ENCODE results near the gene THOC6. TPM values are rescaled to one million over a fixed set of nuclear protein-coding genes. Genes with fewer than 3 reads are reported as not detected.
A peak's percentile ranks its signal among the peaks of the same experiment; 100 is the strongest.

THOC6 gene
- total RNA-seq, 1 experiment from 2014 or later, result 76.5 TPM

GRCh38 chr16:3047387-3047720 lies 23.5 kb downstream of the THOC6 start:
- Mint-ChIP-seq H3K4me3 (peak overlapping the region; percentile 78), H3K27me3 (ENCODE audit: low read depth) (peaks cover 33% of the 10 kb centered on the region), H3K9me3 (0 out of 2 replicates have a peak, but pooled peaks cover 4% of the 10 kb centered on the region), H3K36me3 (peaks cover 10% of the 10 kb centered on the region), H3K27ac (no peak overlapping the region), H3K4me1 (peaks cover 17% of the 10 kb centered on the region)
- peak; percentile 19 for ATAC-seq
- DNase-seq (ENCODE audit: low spot score), result no peak
- CTCF ChIA-PET, result interaction anchor here (0.8 to 5.8 kb wide), 12 partner anchors 8 to 84 kb away, joined by 3 to 86 read pairs (median 5); partner anchors contain the start of gene TNFRSF12A
- peak; percentile 62; the same call in 1 of the 2 replicates for TF ChIP-seq E2F4 (CRISPR knock-in tag; IDR thresholded peaks at IDR 0.05; ENCODE audit: borderline replicate concordance, low read depth)
- TF ChIP-seq, protein P1, sequence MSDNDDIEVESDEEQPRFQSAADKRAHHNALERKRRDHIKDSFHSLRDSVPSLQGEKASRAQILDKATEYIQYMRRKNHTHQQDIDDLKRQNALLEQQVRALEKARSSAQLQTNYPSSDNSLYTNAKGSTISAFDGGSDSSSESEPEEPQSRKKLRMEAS (CRISPR knock-in tag; IDR thresholded peaks at IDR 0.05), result no peak
- TF ChIP-seq, protein P2, sequence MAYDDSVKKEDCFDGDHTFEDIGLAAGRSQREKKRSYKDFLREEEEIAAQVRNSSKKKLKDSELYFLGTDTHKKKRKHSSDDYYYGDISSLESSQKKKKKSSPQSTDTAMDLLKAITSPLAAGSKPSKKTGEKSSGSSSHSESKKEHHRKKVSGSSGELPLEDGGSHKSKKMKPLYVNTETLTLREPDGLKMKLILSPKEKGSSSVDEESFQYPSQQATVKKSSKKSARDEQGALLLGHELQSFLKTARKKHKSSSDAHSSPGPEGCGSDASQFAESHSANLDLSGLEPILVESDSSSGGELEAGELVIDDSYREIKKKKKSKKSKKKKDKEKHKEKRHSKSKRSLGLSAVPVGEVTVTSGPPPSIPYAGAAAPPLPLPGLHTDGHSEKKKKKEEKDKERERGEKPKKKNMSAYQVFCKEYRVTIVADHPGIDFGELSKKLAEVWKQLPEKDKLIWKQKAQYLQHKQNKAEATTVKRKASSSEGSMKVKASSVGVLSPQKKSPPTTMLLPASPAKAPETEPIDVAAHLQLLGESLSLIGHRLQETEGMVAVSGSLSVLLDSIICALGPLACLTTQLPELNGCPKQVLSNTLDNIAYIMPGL (CRISPR knock-in tag; IDR thresholded peaks at IDR 0.05), result no peak
- TF ChIP-seq, protein P3, sequence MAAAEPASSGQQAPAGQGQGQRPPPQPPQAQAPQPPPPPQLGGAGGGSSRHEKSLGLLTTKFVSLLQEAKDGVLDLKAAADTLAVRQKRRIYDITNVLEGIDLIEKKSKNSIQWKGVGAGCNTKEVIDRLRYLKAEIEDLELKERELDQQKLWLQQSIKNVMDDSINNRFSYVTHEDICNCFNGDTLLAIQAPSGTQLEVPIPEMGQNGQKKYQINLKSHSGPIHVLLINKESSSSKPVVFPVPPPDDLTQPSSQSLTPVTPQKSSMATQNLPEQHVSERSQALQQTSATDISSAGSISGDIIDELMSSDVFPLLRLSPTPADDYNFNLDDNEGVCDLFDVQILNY (CRISPR knock-in tag; IDR thresholded peaks at IDR 0.05), result no peak
- TF ChIP-seq FOXJ3 (CRISPR knock-in tag; IDR thresholded peaks at IDR 0.05; ENCODE audit: borderline replicate concordance), result no peak
- no peak for TF ChIP-seq NFATC4 (CRISPR knock-in tag; IDR thresholded peaks at IDR 0.05)
- TF ChIP-seq, protein P4, sequence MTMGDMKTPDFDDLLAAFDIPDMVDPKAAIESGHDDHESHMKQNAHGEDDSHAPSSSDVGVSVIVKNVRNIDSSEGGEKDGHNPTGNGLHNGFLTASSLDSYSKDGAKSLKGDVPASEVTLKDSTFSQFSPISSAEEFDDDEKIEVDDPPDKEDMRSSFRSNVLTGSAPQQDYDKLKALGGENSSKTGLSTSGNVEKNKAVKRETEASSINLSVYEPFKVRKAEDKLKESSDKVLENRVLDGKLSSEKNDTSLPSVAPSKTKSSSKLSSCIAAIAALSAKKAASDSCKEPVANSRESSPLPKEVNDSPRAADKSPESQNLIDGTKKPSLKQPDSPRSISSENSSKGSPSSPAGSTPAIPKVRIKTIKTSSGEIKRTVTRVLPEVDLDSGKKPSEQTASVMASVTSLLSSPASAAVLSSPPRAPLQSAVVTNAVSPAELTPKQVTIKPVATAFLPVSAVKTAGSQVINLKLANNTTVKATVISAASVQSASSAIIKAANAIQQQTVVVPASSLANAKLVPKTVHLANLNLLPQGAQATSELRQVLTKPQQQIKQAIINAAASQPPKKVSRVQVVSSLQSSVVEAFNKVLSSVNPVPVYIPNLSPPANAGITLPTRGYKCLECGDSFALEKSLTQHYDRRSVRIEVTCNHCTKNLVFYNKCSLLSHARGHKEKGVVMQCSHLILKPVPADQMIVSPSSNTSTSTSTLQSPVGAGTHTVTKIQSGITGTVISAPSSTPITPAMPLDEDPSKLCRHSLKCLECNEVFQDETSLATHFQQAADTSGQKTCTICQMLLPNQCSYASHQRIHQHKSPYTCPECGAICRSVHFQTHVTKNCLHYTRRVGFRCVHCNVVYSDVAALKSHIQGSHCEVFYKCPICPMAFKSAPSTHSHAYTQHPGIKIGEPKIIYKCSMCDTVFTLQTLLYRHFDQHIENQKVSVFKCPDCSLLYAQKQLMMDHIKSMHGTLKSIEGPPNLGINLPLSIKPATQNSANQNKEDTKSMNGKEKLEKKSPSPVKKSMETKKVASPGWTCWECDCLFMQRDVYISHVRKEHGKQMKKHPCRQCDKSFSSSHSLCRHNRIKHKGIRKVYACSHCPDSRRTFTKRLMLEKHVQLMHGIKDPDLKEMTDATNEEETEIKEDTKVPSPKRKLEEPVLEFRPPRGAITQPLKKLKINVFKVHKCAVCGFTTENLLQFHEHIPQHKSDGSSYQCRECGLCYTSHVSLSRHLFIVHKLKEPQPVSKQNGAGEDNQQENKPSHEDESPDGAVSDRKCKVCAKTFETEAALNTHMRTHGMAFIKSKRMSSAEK (CRISPR knock-in tag; IDR thresholded peaks at IDR 0.05; ENCODE audit: borderline replicate concordance), result no peak
- 0 out of 2 replicates have a peak, but pooled peaks have one; percentile 44 for TF ChIP-seq SP1 (CRISPR knock-in tag; conservative IDR thresholded peaks at IDR 0.05)
- POLR2A ChIA-PET, result interaction anchor here (0.8 to 2.5 kb wide), 7 partner anchors 9 to 87 kb away, joined by 3 to 8 read pairs (median 4); partner anchors contain the start of gene ZNF213

DNA sequence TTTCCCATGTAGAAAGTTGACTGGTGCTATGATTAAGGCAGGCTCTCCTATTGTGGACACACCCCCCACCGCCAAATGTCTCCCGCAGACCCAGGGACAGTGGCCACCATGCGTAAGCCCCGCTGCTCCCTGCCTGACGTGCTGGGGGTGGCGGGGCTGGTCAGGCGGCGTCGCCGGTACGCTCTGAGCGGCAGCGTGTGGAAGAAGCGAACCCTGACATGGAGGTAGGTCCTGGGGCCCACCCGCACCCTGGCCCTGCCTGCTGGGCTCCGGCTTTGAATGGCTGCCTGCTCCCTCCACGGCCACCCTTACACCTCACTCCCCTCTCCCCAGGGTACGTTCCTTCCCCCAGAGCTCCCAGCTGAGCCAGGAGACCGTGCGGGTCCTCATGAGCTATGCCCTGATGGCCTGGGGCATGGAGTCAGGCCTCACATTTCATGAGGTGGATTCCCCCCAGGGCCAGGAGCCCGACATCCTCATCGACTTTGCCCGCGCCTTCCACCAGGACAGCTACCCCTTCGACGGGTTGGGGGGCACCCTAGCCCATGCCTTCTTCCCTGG lies 26.2 kb downstream of the THOC6 start:
- no peak for DNase-seq (ENCODE audit: low spot score)
- CTCF ChIA-PET, result interaction anchor here (0.7 to 5.8 kb wide), 3 partner anchors 9 to 22 kb away, joined by 7 to 86 read pairs (median 59); no protein-coding TSS in a partner anchor
- TF ChIP-seq ZNF317 (CRISPR knock-in tag; IDR thresholded peaks at IDR 0.05; ENCODE audit: borderline replicate concordance, low read depth) (no peak), PRDM15 (CRISPR knock-in tag; IDR thresholded peaks at IDR 0.05) (no peak), NFYB (CRISPR knock-in tag; conservative IDR thresholded peaks at IDR 0.05; ENCODE audit: low read depth) (no peak)
- TF ChIP-seq, protein P5, sequence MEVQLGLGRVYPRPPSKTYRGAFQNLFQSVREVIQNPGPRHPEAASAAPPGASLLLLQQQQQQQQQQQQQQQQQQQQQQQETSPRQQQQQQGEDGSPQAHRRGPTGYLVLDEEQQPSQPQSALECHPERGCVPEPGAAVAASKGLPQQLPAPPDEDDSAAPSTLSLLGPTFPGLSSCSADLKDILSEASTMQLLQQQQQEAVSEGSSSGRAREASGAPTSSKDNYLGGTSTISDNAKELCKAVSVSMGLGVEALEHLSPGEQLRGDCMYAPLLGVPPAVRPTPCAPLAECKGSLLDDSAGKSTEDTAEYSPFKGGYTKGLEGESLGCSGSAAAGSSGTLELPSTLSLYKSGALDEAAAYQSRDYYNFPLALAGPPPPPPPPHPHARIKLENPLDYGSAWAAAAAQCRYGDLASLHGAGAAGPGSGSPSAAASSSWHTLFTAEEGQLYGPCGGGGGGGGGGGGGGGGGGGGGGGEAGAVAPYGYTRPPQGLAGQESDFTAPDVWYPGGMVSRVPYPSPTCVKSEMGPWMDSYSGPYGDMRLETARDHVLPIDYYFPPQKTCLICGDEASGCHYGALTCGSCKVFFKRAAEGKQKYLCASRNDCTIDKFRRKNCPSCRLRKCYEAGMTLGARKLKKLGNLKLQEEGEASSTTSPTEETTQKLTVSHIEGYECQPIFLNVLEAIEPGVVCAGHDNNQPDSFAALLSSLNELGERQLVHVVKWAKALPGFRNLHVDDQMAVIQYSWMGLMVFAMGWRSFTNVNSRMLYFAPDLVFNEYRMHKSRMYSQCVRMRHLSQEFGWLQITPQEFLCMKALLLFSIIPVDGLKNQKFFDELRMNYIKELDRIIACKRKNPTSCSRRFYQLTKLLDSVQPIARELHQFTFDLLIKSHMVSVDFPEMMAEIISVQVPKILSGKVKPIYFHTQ (CRISPR knock-in tag; IDR thresholded peaks at IDR 0.05), result no peak
- TF ChIP-seq, protein P6, sequence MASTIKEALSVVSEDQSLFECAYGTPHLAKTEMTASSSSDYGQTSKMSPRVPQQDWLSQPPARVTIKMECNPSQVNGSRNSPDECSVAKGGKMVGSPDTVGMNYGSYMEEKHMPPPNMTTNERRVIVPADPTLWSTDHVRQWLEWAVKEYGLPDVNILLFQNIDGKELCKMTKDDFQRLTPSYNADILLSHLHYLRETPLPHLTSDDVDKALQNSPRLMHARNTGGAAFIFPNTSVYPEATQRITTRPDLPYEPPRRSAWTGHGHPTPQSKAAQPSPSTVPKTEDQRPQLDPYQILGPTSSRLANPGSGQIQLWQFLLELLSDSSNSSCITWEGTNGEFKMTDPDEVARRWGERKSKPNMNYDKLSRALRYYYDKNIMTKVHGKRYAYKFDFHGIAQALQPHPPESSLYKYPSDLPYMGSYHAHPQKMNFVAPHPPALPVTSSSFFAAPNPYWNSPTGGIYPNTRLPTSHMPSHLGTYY (CRISPR knock-in tag; IDR thresholded peaks at IDR 0.05), result no peak
- TF ChIP-seq, protein P7, sequence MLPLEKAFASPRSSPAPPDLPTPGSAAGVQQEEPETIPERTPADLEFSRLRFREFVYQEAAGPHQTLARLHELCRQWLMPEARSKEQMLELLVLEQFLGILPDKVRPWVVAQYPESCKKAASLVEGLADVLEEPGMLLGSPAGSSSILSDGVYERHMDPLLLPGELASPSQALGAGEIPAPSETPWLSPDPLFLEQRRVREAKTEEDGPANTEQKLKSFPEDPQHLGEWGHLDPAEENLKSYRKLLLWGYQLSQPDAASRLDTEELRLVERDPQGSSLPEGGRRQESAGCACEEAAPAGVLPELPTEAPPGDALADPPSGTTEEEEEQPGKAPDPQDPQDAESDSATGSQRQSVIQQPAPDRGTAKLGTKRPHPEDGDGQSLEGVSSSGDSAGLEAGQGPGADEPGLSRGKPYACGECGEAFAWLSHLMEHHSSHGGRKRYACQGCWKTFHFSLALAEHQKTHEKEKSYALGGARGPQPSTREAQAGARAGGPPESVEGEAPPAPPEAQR (CRISPR knock-in tag; IDR thresholded peaks at IDR 0.05), result no peak

More for the DNA sequence above, 26.2 kb downstream of the THOC6 start:
- ATAC-seq, result no peak
- H3K27me3 Mint-ChIP-seq (ENCODE audit: low read depth), result peaks cover 28% of the 10 kb centered on the region
- POLR2A ChIA-PET, result no interaction called here
- H3K27ac Mint-ChIP-seq, result no peak overlapping the region
- no peak overlapping the region for H3K4me3 Mint-ChIP-seq
- H3K36me3 Mint-ChIP-seq, result peaks cover 18% of the 10 kb centered on the region
- H3K9me3 Mint-ChIP-seq, result 0 out of 2 replicates have a peak, but pooled peaks cover 6% of the 10 kb centered on the region
- H3K4me1 Mint-ChIP-seq, result peaks cover 14% of the 10 kb centered on the region; the same call in 1 of the 2 replicates

Data from WTC11 (cell line).